ENCODE measurements around the gene PIK3R4. TPM values are rescaled to one million over a fixed set of nuclear protein-coding genes. Genes with fewer than 3 reads are reported as not detected.
A peak's percentile ranks its signal among the peaks of the same experiment; 100 is the strongest.

Gene PIK3R4
- 37.0 and 41.7 TPM in 2 replicates for total RNA-seq (2014; rRNA removed; shearing (Covaris generic))

GRCh38 chr3:130746246-130747039, at the start of gene PIK3R4:
PIK3R4 (minus strand) TSS chr3:130746829; CDS start chr3:130745218, 1,611 bp downstream.
- peak; percentile 99 for DNase-seq (ENCODE audit: low spot score)

DNA sequence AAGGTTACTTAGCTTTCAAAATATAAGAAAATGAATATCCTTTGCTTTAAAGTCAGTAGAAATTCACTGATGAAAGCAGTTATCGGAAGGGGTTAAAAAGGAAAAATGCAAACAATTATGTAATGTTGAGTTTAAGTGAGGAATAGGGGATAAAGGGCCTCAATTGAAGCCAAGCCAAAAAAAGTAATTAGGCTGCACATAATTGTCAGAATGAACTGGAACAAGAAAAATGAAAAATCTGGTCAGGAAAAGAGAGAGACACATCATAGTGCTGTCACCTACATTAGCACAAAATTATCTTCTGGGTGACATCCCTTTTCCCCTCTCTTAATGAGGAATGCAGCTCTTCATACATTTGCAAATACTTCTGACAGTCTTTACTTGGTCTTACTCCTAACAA, 48.8 kb upstream of the PIK3R4 start:
- DNase-seq (ENCODE audit: low spot score) = no peak

- no peak for DNase-seq (ENCODE audit: low spot score)
Measured at GRCh38 chr3:130792246-130792645, 45.6 kb upstream of the PIK3R4 start.

DNA sequence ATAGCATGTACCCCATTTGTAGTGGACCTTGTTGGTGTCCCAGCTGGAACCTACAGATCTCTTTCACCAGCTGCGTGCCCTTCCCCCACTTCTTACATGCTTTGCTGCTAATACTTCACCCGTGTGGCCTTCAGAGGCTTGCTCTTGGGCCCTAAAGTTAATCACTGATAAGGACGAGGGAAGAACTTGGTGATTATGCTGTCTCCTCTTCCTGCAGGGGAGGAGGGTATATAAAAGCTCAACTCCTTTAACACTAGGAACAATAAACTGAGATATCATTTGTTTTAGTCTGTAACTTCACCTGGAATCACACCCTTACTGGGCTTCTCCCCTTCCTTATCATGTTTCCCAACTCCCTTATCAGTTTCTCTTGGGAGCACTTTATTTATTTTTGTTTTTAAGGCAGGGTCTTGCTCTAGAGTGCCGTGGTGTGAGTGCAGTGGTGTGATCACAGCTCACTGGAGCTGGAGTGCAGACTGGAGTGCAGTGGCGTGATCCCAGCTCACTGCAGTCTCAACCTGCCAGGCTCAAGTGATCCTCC, 43.2 kb upstream of the PIK3R4 start:
- no peak for DNase-seq (ENCODE audit: low spot score)

- DNase-seq (ENCODE audit: low spot score) = no peak
Measured at GRCh38 chr3:130787422-130788068, 40.9 kb upstream of the PIK3R4 start.

GRCh38 chr3:130786306-130786705, 39.7 kb upstream of the PIK3R4 start:
- DNase-seq (ENCODE audit: low spot score) = no peak

DNA sequence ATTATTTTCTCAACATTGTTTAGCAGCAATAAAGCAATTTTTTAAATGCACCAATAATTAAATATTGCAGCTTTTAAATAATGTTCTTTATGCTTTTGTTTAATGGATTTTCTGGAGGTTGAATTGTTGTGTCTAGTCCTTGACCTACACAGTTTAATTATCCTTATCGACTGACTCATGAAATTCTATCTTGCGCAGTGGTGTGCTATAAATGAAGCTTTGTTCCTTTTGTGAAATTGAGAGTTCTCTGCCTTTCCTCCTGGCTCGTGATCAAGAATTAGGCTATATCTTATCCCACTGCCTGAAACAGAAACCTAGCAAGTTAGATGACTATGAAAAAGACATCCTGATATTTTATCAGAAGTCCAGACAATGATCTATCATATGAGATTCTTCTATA, 37.0 kb upstream of the PIK3R4 start:
- peak; percentile 40 for DNase-seq (ENCODE audit: low spot score)

GRCh38 chr3:130779486-130779885, 32.9 kb upstream of the PIK3R4 start:
- DNase-seq (ENCODE audit: low spot score) = no peak

DNA sequence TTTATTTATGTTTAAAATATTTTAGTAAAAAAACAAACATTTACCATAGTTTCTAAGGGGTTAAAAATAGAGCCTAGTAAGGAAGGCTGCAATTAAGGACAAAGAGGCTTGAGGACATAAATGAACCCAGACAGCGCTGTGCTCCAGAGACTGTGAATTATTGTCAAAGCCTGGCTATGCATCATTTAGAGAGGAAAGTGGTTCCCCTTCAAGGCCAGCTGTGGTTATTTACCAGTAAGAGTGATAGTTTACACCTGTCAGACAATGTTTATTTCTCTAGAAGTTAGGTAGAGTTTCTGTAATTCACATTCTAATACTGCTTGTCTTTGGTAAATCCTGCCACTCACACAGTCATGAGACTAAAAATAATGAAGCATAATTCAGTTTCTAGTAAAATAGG, 32.4 kb upstream of the PIK3R4 start:
- DNase-seq (ENCODE audit: low spot score) = no peak

- DNase-seq (ENCODE audit: low spot score) = no peak
Measured at GRCh38 chr3:130773366-130773765, 26.7 kb upstream of the PIK3R4 start.

GRCh38 chr3:130772129-130772528, 25.5 kb upstream of the PIK3R4 start:
- no peak for DNase-seq (ENCODE audit: low spot score)

DNA sequence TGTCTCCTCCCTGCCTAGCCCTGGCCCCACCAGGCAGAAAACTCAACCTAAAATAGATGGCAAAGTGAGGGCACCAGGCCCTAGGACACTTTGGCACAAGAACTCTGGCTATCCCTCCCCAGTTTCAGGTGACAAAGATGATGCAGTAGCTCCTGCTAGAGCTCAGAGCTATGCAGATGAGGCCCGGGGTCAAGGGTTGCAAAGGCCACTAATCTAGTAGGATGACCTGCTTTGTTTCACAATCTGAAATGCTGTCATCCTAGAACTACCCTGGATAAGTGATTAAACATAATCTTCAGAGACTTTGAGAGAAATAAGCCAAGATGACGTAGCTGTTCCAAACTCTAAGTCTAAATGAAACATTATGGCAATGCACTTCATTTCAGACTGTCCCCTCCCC, 24.0 kb upstream of the PIK3R4 start:
- DNase-seq (ENCODE audit: low spot score) = no peak

GRCh38 chr3:130761730-130762311, 15.2 kb upstream of the PIK3R4 start:
- no peak for DNase-seq (ENCODE audit: low spot score)

- no peak for DNase-seq (ENCODE audit: low spot score)
Measured at GRCh38 chr3:130760922-130761321, 14.3 kb upstream of the PIK3R4 start.

DNA sequence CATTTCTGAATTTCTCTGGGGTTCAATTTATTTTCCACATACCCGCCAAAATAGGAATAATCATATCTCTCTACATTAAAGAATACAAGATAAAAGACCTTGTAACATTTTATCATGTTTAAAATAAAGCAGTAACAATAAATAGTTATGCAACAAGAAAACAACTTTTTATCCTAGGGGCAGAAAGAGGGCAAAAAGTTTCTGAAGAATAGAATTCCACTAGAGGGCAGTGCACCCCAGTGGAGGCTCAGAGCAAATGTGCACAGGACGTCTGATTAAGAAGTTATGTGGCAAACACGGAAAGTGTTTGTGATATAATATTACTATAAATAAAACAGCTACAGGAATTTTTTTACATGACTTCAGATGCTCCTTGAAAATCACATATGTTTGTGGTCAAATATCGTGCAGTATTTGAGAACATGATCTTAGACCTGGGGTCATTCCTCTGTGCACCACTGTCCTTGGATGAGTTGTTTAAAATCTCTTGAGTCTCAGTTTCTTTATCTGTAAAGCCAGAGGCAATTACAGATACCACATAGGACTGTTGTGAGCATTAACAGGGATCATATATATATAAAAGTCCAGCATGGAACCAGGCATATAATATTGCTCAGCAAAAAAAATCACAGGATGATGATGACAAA, 13.2 kb upstream of the PIK3R4 start:
- DNase-seq (ENCODE audit: low spot score) = peak; percentile 64

DNA sequence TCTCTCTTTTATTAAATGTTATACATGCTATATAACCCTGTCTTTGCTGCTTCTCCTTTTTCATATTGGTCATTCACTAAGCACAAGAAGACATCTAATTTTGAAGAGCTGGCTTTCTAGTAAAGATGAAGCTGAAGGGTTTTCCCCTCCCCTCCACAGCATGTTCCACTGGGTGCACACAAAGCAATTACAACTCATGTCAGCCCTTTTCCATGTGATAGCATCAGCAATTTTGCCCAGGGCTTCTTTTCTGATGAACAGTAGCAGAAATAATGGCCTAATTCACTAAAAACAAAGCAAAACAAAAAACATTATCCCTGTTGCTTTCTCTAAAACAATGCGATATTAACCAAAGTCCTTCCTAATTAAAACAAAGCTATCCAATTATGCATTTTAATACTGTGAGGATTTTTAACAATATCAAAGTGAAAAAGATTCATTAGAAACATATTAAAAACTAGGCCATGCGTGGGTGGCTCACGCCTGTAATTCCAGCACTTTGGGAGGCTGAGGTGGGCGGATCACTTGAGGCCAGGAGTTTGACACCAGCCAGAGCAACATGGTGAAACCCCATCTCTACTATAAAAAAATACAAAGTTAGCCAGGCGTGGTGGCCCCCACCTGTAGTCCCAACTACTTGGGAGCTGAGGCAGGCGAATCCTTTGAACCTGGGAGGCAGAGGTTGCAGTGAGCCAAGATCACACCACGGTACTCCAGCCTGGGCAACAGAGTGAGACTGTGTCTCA, 12.2 kb upstream of the PIK3R4 start:
- DNase-seq (ENCODE audit: low spot score) = no peak

DNA sequence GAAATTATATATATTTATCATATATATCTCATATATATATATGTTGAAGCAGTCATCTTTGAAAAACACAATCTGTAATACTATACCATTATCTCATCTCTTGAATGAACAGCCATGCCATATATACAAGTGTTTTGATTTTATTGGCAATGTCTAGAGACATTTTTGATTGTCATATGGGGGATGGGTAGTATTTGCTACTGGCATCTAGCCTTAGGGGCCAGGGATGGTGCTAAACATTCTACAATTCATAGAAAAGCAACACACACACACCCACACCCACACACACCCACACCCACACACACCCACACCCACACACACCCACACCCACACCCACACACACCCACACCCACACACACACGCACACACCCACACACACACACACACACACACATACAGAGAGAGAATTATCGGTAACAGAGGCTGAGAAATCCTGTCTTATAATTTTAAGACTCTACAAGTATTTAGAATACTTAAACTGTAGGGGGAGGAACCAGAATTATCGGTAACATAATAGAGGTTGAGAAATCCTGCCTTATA, 11.1 kb upstream of the PIK3R4 start:
- no peak for DNase-seq (ENCODE audit: low spot score)

DNA sequence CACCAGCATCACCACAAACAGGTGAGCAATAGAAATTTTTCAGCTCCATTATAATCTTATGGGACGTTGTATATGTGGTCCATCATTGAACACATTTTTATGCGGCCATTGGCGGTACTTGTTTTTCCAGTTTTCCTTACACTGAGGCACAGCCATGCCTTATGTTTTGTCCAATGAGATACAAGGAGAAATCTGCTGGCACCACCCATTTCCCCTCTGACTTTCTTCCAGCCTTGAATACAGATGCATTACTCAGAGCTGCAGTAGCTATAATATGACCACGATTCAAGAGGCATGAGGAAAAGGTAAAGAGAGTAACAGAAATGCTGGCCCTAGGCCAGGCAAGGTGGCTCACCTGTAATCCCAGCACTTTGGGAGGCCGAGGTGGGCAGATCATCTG, 9.0 kb upstream of the PIK3R4 start:
- DNase-seq (ENCODE audit: low spot score) = no peak

DNA sequence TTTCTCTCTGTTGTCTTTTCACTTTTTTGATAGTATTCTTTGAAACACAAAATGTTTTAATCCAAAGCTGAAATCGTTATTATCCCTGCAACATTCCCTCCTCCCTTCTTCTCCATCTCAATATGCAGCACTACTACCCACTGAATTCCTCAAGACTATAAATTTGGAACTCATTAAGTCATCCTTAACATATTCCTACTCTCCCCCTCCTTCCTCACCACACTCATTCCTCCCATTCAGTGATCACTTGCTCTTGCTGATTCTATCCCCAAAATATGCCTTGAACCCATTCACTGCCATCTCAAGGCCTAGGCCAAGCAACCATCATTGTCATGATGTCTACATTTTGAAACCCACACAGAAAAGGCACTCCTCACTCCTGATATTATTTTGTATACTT, 2.4 kb upstream of the PIK3R4 start:
- no peak for DNase-seq (ENCODE audit: low spot score)

- no peak for DNase-seq (ENCODE audit: low spot score)
Measured at GRCh38 chr3:130748467-130748861, 1.8 kb upstream of the PIK3R4 start.

GRCh38 chr3:130743354-130743753, 3.3 kb downstream of the PIK3R4 start:
- no peak for DNase-seq (ENCODE audit: low spot score)
